ENCODE measurements around the gene SMIM29.
"Not testable (repeated sequence)": the region's sequence is repeated elsewhere in the genome, so short reads cannot be mapped to it uniquely, and the experiment has no call there.

SMIM29 gene

DNA sequence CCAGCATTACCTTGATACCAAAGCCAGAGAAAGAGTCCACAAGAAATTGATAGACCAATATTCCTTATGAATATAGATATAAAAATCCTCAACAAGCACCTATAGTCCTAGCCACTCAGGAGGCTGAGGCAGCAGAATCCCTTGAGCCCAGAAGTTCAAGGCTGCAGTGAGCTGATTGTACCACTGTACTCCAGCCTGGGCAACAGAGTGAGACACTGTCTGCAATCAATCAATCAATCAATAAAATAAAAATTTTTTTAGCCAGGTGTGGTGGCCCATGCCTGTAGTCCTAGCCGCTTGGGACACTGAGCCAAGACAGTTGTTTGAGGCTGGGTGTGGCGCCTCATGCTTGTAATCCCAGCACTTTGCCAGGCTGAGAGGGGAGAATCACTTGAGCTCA is 18.9 kb upstream of the SMIM29 start:
- no peak for DNase-seq

- not testable (repeated sequence) for DNase-seq
Observed at GRCh38 chr6:34263484-34263883, 14.7 kb upstream of the SMIM29 start.

- no peak for DNase-seq
Observed at GRCh38 chr6:34260576-34261267, 11.9 kb upstream of the SMIM29 start.

- no peak for DNase-seq
Observed at GRCh38 chr6:34259529-34260069, 10.8 kb upstream of the SMIM29 start.

DNA sequence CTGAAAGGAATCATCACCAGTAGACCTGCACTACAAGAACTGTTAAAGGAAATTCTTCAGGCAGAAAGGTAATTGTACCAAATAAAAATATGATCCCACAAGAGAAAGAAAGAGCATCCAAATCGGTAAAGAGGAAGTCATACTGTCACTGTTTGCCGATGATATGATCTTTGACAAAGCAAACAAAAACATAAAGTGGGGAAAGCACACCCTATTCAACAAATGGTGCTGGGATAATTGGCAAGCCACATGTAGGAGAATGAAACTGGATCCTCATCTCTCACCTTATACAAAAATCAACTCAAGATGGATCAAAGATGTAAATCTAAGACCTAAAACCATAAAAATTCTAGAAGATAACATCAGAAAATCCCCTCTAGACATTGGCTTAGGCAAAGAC is 3.6 kb upstream of the SMIM29 start:
- not testable (repeated sequence) for DNase-seq

- DNase-seq = no peak
Observed at GRCh38 chr6:34249469-34250261, 859 bp upstream of the SMIM29 start.

DNA sequence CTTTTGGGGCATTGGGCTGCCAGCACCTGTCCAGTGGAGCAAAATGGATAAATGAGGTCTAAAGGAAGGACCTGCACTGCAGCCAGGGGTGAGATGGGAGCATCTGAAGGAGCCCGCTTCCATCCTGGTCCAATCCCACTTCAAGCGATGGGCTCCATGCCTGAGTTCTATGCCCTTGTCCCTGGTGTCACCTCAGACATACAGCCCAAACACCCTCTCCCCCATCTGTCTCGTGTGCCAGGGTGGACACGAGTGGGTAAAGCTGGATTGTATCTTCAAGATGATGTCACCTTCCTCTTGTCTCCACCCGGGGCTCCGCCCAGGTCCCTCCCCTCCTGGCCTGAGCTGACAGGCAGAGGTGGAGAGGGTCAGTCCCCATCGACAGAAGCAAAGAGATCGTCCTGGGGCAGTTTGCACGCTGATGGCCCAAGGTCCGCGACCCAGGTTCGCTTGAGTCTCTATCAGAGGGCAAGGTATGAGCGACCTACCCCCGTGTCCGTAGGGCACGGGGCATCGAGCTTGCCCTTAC is 544 bp downstream of the SMIM29 start:
- no peak for DNase-seq

GRCh38 chr6:34247481-34248197 is 1.2 kb downstream of the SMIM29 start:
- DNase-seq = no peak

DNA sequence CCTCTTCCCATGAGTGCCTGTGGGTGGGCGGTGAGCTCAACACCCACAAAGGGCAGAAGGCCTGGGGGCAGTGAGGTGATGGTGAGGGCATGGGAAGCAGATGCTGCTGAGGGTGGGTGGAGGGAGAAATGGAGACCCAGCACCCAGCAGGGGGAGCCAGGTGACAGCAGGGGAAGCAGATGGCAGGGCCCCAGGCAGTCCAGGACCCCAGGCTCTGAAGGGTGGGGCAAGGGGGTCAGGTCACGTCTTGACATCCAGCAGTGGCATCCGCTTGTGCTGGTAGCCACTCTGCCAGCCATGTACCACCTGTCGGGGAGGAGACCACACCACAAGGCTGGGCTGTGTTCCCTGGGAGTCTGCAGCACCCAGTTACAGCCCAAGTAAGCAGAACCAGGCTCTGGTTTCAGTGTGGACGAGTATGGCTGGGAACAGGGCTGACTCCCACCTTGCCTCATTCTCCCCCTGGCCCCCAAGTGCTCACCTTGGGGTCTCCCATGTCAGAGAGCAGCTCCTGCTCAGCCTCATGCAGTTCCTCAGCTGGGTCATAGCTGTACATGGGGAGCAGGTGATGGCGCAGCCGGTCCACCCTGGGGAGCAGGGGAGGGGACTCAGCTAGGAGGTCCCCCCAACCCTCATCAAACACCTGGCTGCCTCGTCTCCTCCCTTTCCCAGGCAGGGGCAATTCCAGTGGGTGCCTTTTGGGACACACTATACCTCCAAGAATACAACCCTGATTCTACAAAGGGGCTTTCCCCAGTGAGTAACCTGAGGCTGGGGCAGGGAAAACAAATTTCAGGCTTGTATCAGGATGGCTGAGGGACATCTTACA is 2.0 kb downstream of the SMIM29 start:
- DNase-seq = no peak

DNA sequence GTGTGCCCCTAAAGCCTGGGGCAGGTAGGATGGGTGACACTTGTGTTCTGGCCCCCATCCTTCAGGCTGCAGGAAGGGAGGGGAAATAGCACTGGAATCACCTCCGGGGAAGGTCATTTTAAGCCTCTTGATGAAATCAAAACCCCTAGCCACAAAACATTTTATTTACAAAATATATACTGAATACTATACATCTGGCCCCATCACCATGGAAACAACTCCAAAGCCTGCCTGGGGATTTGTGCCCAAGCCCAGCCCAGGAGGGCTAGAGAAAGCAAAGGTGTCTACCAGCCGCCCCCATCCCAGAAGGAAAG is 2.6 kb downstream of the SMIM29 start:
- no peak for DNase-seq

- DNase-seq = not testable (repeated sequence)
Observed at GRCh38 chr6:34245761-34246140, 3.1 kb downstream of the SMIM29 start.

DNA sequence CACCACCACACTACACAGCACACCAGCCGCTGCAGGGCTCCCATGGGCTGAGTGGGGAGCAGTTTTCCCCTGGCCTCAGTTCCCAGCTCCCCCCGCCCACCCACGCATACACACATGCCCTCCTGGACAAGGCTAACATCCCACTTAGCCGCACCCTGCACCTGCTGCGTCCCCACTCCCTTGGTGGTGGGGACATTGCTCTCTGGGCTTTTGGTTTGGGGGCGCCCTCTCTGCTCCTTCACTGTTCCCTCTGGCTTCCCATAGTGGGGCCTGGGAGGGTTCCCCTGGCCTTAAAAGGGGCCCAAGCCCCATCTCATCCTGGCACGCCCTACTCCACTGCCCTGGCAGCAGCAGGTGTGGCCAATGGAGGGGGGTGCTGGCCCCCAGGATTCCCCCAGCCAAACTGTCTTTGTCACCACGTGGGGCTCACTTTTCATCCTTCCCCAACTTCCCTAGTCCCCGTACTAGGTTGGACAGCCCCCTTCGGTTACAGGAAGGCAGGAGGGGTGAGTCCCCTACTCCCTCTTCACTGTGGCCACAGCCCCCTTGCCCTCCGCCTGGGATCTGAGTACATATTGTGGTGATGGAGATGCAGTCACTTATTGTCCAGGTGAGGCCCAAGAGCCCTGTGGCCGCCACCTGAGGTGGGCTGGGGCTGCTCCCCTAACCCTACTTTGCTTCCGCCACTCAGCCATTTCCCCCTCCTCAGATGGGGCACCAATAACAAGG is 3.6 kb downstream of the SMIM29 start:
- DNase-seq = not testable (repeated sequence)

- DNase-seq = no peak
Observed at GRCh38 chr6:34243901-34244884, 4.6 kb downstream of the SMIM29 start.

- no peak for DNase-seq
Observed at GRCh38 chr6:34243131-34243771, 5.6 kb downstream of the SMIM29 start.

GRCh38 chr6:34242252-34243130 is 6.3 kb downstream of the SMIM29 start:
- DNase-seq = no peak

- DNase-seq = no peak
Observed at GRCh38 chr6:34241351-34242215, 7.2 kb downstream of the SMIM29 start.

DNA sequence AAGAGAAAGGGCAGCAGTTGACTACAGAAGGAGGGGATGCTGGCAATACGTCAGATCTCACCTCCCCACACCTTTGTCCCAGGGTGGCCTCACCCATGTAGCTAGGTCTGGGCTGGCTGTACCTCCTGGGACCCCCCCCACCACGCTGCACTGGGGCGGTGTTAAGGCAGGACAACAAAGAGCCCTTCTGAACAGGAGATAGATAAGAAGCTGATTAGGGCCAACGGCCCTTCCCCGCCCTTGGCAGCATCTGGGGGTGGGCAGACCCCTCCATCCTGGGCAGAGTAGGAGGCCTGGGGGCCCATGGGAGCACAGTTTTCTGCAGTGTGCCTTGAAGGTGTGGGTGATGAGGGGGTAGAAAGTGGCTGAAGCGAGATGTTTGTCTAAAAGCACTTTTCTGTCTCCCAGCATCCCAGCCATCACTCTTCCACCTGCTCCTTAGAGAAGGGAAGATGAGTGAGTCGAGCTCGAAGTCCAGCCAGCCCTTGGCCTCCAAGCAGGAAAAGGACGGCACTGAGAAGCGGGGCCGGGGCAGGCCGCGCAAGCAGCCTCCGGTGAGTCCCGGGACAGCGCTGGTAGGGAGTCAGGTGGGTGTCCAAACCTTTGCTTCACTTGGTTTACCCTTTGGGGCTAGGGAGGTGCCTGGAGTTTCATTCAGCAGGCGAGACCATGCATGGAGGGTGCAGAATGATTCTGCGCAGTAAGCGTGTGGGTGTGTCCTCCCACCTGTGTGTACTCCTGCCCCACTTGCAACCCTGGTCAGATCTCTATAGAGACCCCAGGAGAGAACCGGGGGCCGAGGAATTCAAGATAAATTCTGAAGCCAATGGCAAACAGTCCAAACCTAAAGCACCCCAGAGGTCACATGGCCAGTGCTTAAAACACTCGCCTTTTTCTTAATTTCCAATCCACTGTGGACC is 8.2 kb downstream of the SMIM29 start:
- no peak for DNase-seq
